GM21515 (cell line): ENCODE data around the gene SBSN.

Source experiments
- ATAC-seq: cut with Tn5 transposase; IDR thresholded peaks from one replicate; pipeline ENCODE4 v1.9.1; 2021; ENCODE audit not compliant: unreplicated experiment

The SBSN gene

GRCh38 chr19:35533822-35534392, 5.8 kb upstream of the SBSN start:
- no peak for ATAC-seq

GRCh38 chr19:35533201-35533821, 5.2 kb upstream of the SBSN start, which contains the start of gene GAPDHS:
Gene GAPDHS, plus strand, starts transcription at chr19:35533456. Its CDS starts 72 bp downstream, at chr19:35533528.
- ATAC-seq: no peak

GRCh38 chr19:35531291-35531690, 3.2 kb upstream of the SBSN start:
- no peak for ATAC-seq

GRCh38 chr19:35529241-35530218, 1.4 kb upstream of the SBSN start:
- ATAC-seq: no peak

- ATAC-seq: no peak
These were observed 2.2 kb downstream of the SBSN start for GRCh38 chr19:35525873-35526272.

- ATAC-seq: no peak
These were observed 3.8 kb downstream of the SBSN start for GRCh38 chr19:35524181-35524837.

- ATAC-seq: no peak
These were observed 5.3 kb downstream of the SBSN start for GRCh38 chr19:35522745-35523327.

GRCh38 chr19:35521124-35521743, 6.9 kb downstream of the SBSN start:
- ATAC-seq: no peak

- no peak for ATAC-seq
These were observed 8.8 kb downstream of the SBSN start for GRCh38 chr19:35519291-35519690.

- no peak for ATAC-seq
These were observed 9.8 kb downstream of the SBSN start for GRCh38 chr19:35518313-35518712.

GRCh38 chr19:35517342-35517741, 10.8 kb downstream of the SBSN start:
- no peak for ATAC-seq

- no peak for ATAC-seq
These were observed 11.8 kb downstream of the SBSN start for GRCh38 chr19:35516310-35516709.

GRCh38 chr19:35514282-35514809, 13.8 kb downstream of the SBSN start:
- no peak for ATAC-seq

GRCh38 chr19:35513628-35514281, 14.4 kb downstream of the SBSN start, which contains the start of gene DMKN:
Gene DMKN, minus strand, starts transcription at chr19:35513649. Its CDS starts 174 bp downstream, at chr19:35513475.
- no peak for ATAC-seq

- no peak for ATAC-seq
These were observed 15.1 kb downstream of the SBSN start for GRCh38 chr19:35512831-35513627.

GRCh38 chr19:35511337-35511736, 16.8 kb downstream of the SBSN start:
- ATAC-seq: no peak

GRCh38 chr19:35510626-35510964, 17.5 kb downstream of the SBSN start:
- ATAC-seq: no peak

- ATAC-seq: no peak
These were observed 18.1 kb downstream of the SBSN start for GRCh38 chr19:35509861-35510625.
